Ascending aorta (tissue), 2 donors: ENCODE results near the gene SNAP47. TPM values are rescaled to one million over a fixed set of nuclear protein-coding genes. Genes with fewer than 3 reads are reported as not detected.

Experiments used
- DNase-seq, 2 donors: peaks; one replicate each; pipeline ENCODE4 v3.0.0-alpha.2; 2019; ENCODE audit warnings: low spot score in 2 of 2
- H3K27ac ChIP-seq, 2 donors: fragments of 200-600 bp; sonication (generic); one replicate each; pipeline ENCODE4 v1.5.1; 2016 to 2017; ENCODE audit warnings: mild to moderate bottlenecking in 1 of 2
- H3K27me3 ChIP-seq: fragments of 200-600 bp; sonication (generic); one replicate; pipeline ENCODE4 v1.5.1; 2017
- H3K36me3 ChIP-seq, 2 donors: fragments of 200-600 bp; sonication (generic); one replicate each; pipeline ENCODE4 v1.5.1; 2016
- H3K4me1 ChIP-seq, 2 donors: fragments of 200-600 bp; sonication (generic); one replicate each; pipeline ENCODE4 v1.5.1; 2016 to 2017; ENCODE audit warnings: mild to moderate bottlenecking in 1 of 2
- H3K4me3 ChIP-seq, 2 donors: fragments of 200-600 bp; sonication (generic); one replicate each; pipeline ENCODE4 v1.5.1; 2016 to 2017; ENCODE audit warnings: mild to moderate bottlenecking in 1 of 2
- H3K9me3 ChIP-seq, 2 donors: fragments of 200-600 bp; sonication (generic); one replicate each; pipeline ENCODE4 v1.5.1; 2016
- intact Hi-C: fragments of 100-400 bp; cut with DNase I; formaldehyde crosslinking; loops from one replicate; pipeline ENCODE4 v1.15.1; 2023
- total RNA-seq: library from RNA; depleted of rRNA; stranded (reverse); fragments of >200 nt; gene quantifications from one replicate; pipeline ENCODE4 v1.1.0, GENCODE V29; 2016
- TF ChIP-seq, protein P1 (sequence below), 3 experiments: fragments of 200-600 bp in 2 of 3; fragments of 450-650 bp in 1 of 3; sonication (generic) in 2 of 3; IDR thresholded peaks; one replicate each; pipeline ENCODE4 v1.5.1; 2016 to 2019; ENCODE audit warnings: antibody characterized with exemption in 3 of 3, mild to moderate bottlenecking in 1 of 3, moderate library complexity in 1 of 3

The SNAP47 gene
- total RNA-seq, 1 donor from 2014 or later: 54.0 TPM

DNA sequence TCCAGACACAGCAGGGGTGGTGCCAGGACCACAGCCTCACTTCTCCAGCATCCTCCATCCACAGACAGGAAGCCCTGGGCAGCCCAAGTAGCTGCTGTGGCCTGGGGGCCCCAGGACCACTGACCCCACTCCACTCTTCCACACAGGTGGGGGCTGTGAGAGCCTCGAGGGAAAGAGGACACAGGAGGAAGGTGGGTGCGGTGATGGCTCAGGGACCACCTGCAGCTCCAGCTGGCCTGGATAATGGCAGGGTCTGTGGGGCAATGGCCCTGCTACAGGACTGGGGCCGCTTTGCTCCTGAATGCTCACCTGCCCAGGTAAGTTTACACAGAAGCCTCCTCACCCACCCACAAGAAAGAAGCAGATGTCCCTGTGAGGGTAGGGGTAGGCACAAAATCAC is 61.9 kb downstream of the SNAP47 start:
- TF ChIP-seq, protein P1, sequence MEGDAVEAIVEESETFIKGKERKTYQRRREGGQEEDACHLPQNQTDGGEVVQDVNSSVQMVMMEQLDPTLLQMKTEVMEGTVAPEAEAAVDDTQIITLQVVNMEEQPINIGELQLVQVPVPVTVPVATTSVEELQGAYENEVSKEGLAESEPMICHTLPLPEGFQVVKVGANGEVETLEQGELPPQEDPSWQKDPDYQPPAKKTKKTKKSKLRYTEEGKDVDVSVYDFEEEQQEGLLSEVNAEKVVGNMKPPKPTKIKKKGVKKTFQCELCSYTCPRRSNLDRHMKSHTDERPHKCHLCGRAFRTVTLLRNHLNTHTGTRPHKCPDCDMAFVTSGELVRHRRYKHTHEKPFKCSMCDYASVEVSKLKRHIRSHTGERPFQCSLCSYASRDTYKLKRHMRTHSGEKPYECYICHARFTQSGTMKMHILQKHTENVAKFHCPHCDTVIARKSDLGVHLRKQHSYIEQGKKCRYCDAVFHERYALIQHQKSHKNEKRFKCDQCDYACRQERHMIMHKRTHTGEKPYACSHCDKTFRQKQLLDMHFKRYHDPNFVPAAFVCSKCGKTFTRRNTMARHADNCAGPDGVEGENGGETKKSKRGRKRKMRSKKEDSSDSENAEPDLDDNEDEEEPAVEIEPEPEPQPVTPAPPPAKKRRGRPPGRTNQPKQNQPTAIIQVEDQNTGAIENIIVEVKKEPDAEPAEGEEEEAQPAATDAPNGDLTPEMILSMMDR (IDR thresholded peaks at IDR 0.05): no peak
- peaks cover 8 to 13% of the 10 kb centered on the region in 2 donors for H3K4me1 ChIP-seq

DNA sequence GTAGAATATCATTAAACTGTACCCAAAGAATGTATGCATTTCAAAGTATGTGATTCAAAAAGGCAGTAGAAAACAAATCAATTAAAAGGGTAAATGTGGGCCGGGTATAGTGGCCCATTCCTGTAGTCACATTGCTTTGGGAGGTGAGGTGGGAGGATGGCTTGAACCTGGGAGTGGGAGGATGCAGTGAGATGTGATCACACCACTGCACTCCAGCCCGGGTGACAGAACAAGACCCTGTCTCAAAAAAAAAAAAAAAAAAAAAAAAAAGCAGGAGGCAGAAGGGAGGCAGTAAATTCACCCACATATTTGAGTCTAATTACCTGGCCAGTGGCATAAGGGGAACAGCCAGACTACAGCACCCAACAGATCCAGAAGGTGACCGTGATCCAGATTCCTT is 62.4 kb downstream of the SNAP47 start:
- DNase-seq: no peak
- Histone ChIP-seq H3K36me3 (no peaks in the 10 kb centered on the region), H3K4me3 (no peak overlapping the region), H3K27ac (no peak overlapping the region), H3K4me1 (peaks cover 8 to 13% of the 10 kb centered on the region in 2 donors), H3K9me3 (no peaks in the 10 kb centered on the region), H3K27me3 (no peaks in the 10 kb centered on the region)
- TF ChIP-seq, protein P1 (IDR thresholded peaks at IDR 0.05): no peak
- intact Hi-C loops: no loop called here

More for the DNA sequence above, 61.9 kb downstream of the SNAP47 start:
- DNase-seq: no peak
- H3K36me3 ChIP-seq: no peaks in the 10 kb centered on the region
- no peaks in the 10 kb centered on the region for H3K27me3 ChIP-seq
- intact Hi-C loops: no loop called here
- H3K4me3 ChIP-seq: no peak overlapping the region
- no peaks in the 10 kb centered on the region for H3K9me3 ChIP-seq
- H3K27ac ChIP-seq: no peak overlapping the region

DNA sequence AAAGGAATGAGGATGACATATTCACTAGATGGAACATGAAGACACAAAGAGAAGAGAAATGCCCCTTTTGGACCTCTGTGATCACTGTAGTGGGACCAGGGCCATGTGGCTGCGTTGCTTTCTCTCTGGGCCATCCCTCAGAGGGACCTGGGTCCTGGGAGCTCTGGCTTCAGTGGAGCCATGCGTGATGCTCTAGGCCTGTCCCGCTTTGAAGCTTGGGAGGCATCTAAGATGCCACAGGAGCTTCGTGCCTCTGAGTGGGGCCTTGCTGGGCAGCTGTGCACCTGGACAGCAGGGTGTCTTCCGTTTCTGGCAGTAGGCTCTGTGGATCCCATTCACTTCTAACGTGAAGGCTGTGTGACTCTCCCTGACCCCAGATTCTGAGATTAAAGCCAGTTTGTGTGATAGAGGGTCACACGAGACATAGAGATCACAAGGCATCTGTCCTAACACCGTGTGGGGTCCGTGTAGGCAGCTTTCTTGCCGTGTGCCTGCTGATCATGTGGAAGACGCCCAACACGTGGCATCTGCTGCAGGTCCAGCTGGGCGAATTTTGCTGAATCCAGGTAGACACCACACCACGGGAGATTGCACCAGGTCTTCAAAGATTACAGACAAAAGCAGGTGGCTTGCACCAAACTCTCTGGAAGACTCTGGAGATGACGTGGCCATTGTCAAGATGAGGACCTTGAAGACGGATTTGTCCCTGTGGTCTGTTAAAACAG is 63.0 kb downstream of the SNAP47 start:
- H3K27me3 ChIP-seq: no peaks in the 10 kb centered on the region
- TF ChIP-seq, protein P1 (IDR thresholded peaks at IDR 0.05): no peak
- no peak overlapping the region for H3K4me3 ChIP-seq
- H3K9me3 ChIP-seq: no peaks in the 10 kb centered on the region
- intact Hi-C loops: no loop called here
- DNase-seq: no peak
- H3K27ac ChIP-seq: no peak overlapping the region
- H3K36me3 ChIP-seq: no peaks in the 10 kb centered on the region
- peaks cover 8 to 13% of the 10 kb centered on the region in 2 donors for H3K4me1 ChIP-seq

DNA sequence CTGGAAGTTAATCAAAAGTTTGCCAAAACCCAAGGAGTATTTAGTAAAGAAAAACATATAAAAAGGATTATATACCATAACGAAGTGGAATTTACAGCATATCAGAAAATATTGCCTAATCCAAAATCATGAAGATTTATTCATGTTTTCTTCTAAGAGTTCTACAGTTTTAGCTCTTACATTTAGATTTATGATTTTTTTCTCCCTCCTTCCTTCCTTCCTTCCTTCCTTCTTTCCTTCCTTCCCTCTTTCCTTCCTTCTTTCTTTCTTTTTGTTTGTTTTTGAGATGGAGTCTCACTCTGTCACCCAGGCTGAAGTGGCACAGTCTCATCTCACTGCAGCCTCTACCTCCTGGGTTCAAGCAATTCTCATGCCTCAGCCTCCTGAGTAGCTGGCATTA is 64.5 kb downstream of the SNAP47 start:
- DNase-seq: no peak
- Histone ChIP-seq H3K4me1 (peaks cover 1 to 2% of the 10 kb centered on the region in 2 donors), H3K27me3 (no peaks in the 10 kb centered on the region), H3K9me3 (peaks cover 0 to 4% of the 10 kb centered on the region in 2 donors), H3K36me3 (no peaks in the 10 kb centered on the region), H3K4me3 (no peak overlapping the region), H3K27ac (no peak overlapping the region)
- TF ChIP-seq, protein P1 (IDR thresholded peaks at IDR 0.05): no peak
- intact Hi-C loops: no loop called here

DNA sequence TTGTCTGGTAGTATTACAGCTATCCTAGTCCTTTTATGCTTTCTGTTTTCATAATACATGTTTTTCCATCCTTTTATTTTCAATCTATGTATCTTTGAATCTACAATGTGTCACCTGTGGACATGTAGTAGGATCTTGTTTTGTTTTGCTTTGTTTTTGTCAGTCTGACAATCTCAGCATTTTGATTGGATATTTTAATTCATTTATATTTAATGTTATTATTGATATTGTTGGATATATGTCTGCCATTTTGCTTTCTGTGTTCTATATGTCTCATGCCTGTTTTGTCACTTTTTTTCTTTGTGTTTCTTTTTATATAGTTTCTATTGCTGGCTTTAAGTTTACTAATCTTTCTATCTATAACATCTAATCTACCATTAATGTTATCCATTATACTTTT is 68.7 kb downstream of the SNAP47 start:
- intact Hi-C loops: no loop called here
- H3K27ac ChIP-seq: no peak overlapping the region
- H3K36me3 ChIP-seq: no peaks in the 10 kb centered on the region
- no peaks in the 10 kb centered on the region for H3K27me3 ChIP-seq
- H3K4me3 ChIP-seq: no peak overlapping the region
- no peak for DNase-seq
- no peaks in the 10 kb centered on the region for H3K4me1 ChIP-seq
- H3K9me3 ChIP-seq: peaks cover 4 to 5% of the 10 kb centered on the region in 2 donors
- TF ChIP-seq, protein P1 (IDR thresholded peaks at IDR 0.05): no peak
